SK-N-SH treated with all-trans-retinoic acid at 6 μM for 48 hours (cell line): ENCODE results near the gene NNAT.

Experiments used
- ARNTL ChIP-seq: fragments of 450-650 bp; formaldehyde crosslinking; IDR thresholded peaks from 2 replicates; pipeline ENCODE4 v1.5.0; 2020; ENCODE audit warnings: low read depth, mild to moderate bottlenecking, moderate library complexity, borderline replicate concordance
- BACH2 ChIP-seq: fragments of 250-450 bp; sonication (Bioruptor Pico); IDR thresholded peaks from 2 replicates; pipeline ENCODE4 v1.9.0; 2021; ENCODE audit warnings: mild to moderate bottlenecking, borderline replicate concordance
- CSDC2 ChIP-seq: fragments of 250-450 bp; sonication (Bioruptor Pico); IDR thresholded peaks from 2 replicates; pipeline ENCODE4 v1.5.0; 2020; ENCODE audit warnings: mild to moderate bottlenecking, moderate library complexity
- CSRNP3 ChIP-seq: fragments of 250-450 bp; sonication (Bioruptor Pico); IDR thresholded peaks from 2 replicates; pipeline ENCODE4 v1.5.1; 2021; ENCODE audit warnings: mild to moderate bottlenecking, moderate library complexity
- ESRRG ChIP-seq: fragments of 250-450 bp; sonication (Bioruptor Pico); IDR thresholded peaks from 2 replicates; pipeline ENCODE4 v1.6.1; 2021; ENCODE audit warnings: mild to moderate bottlenecking
- GLIS3 ChIP-seq: fragments of 250-450 bp; sonication (Bioruptor Pico); IDR thresholded peaks from 2 replicates; pipeline ENCODE4 v1.5.0; 2020; ENCODE audit warnings: mild to moderate bottlenecking, moderate library complexity
- ISL1 ChIP-seq: fragments of 250-450 bp; sonication (Bioruptor Pico); IDR thresholded peaks from 2 replicates; pipeline ENCODE4 v2.1.2; 2022; ENCODE audit warnings: mild to moderate bottlenecking, moderate library complexity
- OSR1 ChIP-seq: fragments of 250-450 bp; sonication (Bioruptor Pico); IDR thresholded peaks from 2 replicates; pipeline ENCODE4 v1.8.0; 2022; ENCODE audit warnings: moderate library complexity, mild to moderate bottlenecking, inconsistent platforms
- PATZ1 ChIP-seq: fragments of 250-450 bp; sonication (Bioruptor Pico); IDR thresholded peaks from 2 replicates; pipeline ENCODE4 v1.8.0; 2020; ENCODE audit warnings: mild to moderate bottlenecking, moderate library complexity, borderline replicate concordance
- PPARA ChIP-seq: fragments of 250-450 bp; sonication (Bioruptor Pico); IDR thresholded peaks from 2 replicates; pipeline ENCODE4 v1.5.0; 2020; ENCODE audit warnings: mild to moderate bottlenecking, borderline replicate concordance
- TSHZ2 ChIP-seq: fragments of 250-450 bp; sonication (Bioruptor Pico); IDR thresholded peaks from 2 replicates; pipeline ENCODE4 v1.5.0; 2020; ENCODE audit warnings: mild to moderate bottlenecking, moderate library complexity
- ZFP3 ChIP-seq: fragments of 250-450 bp; sonication (Bioruptor Pico); IDR thresholded peaks from 2 replicates; pipeline ENCODE4 v1.5.0; 2020; ENCODE audit warnings: mild to moderate bottlenecking, moderate library complexity
- ZNF70 ChIP-seq: fragments of 450-650 bp; formaldehyde crosslinking; IDR thresholded peaks from 2 replicates; pipeline ENCODE4 v1.5.0; 2020; ENCODE audit warnings: mild to moderate bottlenecking, moderate library complexity
- ZNF8 ChIP-seq: fragments of 450-650 bp; formaldehyde crosslinking; IDR thresholded peaks from 2 replicates; pipeline ENCODE4 v1.5.0; 2020; ENCODE audit warnings: mild to moderate bottlenecking, moderate library complexity

- TF ChIP-seq ZNF8 (CRISPR knock-in tag) (no peak), CSRNP3 (CRISPR knock-in tag) (no peak), ZNF70 (CRISPR knock-in tag) (no peak), PATZ1 (no peak), ZFP3 (CRISPR knock-in tag) (no peak), ARNTL (CRISPR knock-in tag) (no peak), GLIS3 (CRISPR knock-in tag) (no peak), ISL1 (CRISPR knock-in tag) (no peak), BACH2 (CRISPR knock-in tag) (no peak), OSR1 (CRISPR knock-in tag) (no peak), PPARA (CRISPR knock-in tag) (no peak), CSDC2 (CRISPR knock-in tag) (no peak), TSHZ2 (no peak), ESRRG (CRISPR knock-in tag) (no peak)
Measured at GRCh38 chr20:37558306-37558705, 37.3 kb downstream of the NNAT start.
